CD14-positive monocyte (primary cell): ENCODE measurements around the gene SLC35F1. TPM values are rescaled to one million over a fixed set of nuclear protein-coding genes. Genes with fewer than 3 reads are reported as not detected.

Experiments
- DNase-seq, 3 donors: peaks; one replicate each; pipeline ENCODE4 v3.0.0-alpha.2; 2011 to 2022
- H2AFZ ChIP-seq: 2 replicates; pipeline ENCODE4 v1.6.0; 2012; ENCODE audit warnings: mild to moderate bottlenecking, low read depth, low read length, inconsistent platforms; ENCODE audit not compliant: insufficient read depth, poor library complexity, severe bottlenecking
- H3K27ac ChIP-seq, 2 donors: 1 replicate in 1 of 2; 2 replicates in 1 of 2; pipeline ENCODE4 v1.5.1; 2012 to 2013; ENCODE audit warnings: low read length in 2 of 2, control low read depth in 1 of 2, inconsistent platforms in 1 of 2, low read depth in 1 of 2, mild to moderate bottlenecking in 1 of 2
- H3K27me3 ChIP-seq, 2 donors: one replicate each; pipeline versions ENCODE4 v1.6.0 to v1.6.1; 2011 to 2013; ENCODE audit warnings: low read length in 2 of 2; ENCODE audit not compliant: control insufficient read depth in 2 of 2, insufficient read depth in 2 of 2
- H3K36me3 ChIP-seq, 2 donors: replicated peaks in 1 of 2; 1 replicate in 1 of 2; 2 replicates in 1 of 2; pipeline versions ENCODE4 v1.5.1 to v1.6.1; 2012 to 2013; ENCODE audit warnings: low read length in 2 of 2, control low read depth in 1 of 2, inconsistent platforms in 1 of 2, mild to moderate bottlenecking in 1 of 2; ENCODE audit not compliant: insufficient read depth in 2 of 2, control insufficient read depth in 1 of 2
- H3K4me1 ChIP-seq, 2 donors: 1 replicate in 1 of 2; 2 replicates in 1 of 2; pipeline versions ENCODE4 v1.5.1 to v1.6.1; 2012 to 2013; ENCODE audit warnings: low read length in 2 of 2, control low read depth in 1 of 2, inconsistent platforms in 1 of 2, mild to moderate bottlenecking in 1 of 2, moderate library complexity in 1 of 2; ENCODE audit not compliant: insufficient read depth in 2 of 2, control insufficient read depth in 1 of 2
- H3K4me2 ChIP-seq: replicated peaks from 2 replicates; pipeline ENCODE3; 2012; ENCODE audit warnings: low read length, moderate library complexity, mild to moderate bottlenecking; ENCODE audit not compliant: poor library complexity, severe bottlenecking; ENCODE audit errors: extremely low read depth
- H3K4me3 ChIP-seq, 3 experiments: fragments of 200-600 bp in 1 of 3; sonication (generic) in 1 of 3; replicated peaks in 1 of 3; 1 replicate in 2 of 3; 2 replicates in 1 of 3; pipeline ENCODE4 v1.5.1; 2011 to 2013; ENCODE audit warnings: low read length in 3 of 3, mild to moderate bottlenecking in 3 of 3, control low read depth in 2 of 3, low read depth in 2 of 3, inconsistent platforms in 1 of 3, moderate library complexity in 1 of 3
- H3K79me2 ChIP-seq: 2 replicates; pipeline ENCODE4 v1.6.0; 2012; ENCODE audit warnings: mild to moderate bottlenecking, control low read depth, inconsistent platforms, low read length, moderate library complexity; ENCODE audit not compliant: insufficient read depth
- H3K9ac ChIP-seq: 2 replicates; pipeline ENCODE4 v1.6.0; 2017; ENCODE audit warnings: low read length, mild to moderate bottlenecking; ENCODE audit not compliant: insufficient read depth, poor library complexity, severe bottlenecking
- H3K9me3 ChIP-seq, 2 donors: replicated peaks in 1 of 2; 1 replicate in 1 of 2; 2 replicates in 1 of 2; pipeline versions ENCODE4 v1.5.1 to v1.6.1; 2012 to 2013; ENCODE audit warnings: low read length in 2 of 2, control low read depth in 1 of 2; ENCODE audit not compliant: control insufficient read depth in 1 of 2, insufficient read depth in 1 of 2
- H4K20me1 ChIP-seq: 2 replicates; pipeline ENCODE4 v1.6.0; 2012; ENCODE audit warnings: mild to moderate bottlenecking, low read length, control low read depth, moderate library complexity; ENCODE audit not compliant: insufficient read depth
- H3K27ac Mint-ChIP-seq, 7 donors: one replicate each; pipeline ENCODE4 v1.8.0; 2020; ENCODE audit warnings: mild to moderate bottlenecking in 7 of 7, mixed read lengths in 7 of 7, moderate library complexity in 6 of 7, inconsistent platforms in 2 of 7
- H3K27me3 Mint-ChIP-seq, 3 donors: one replicate each; pipeline ENCODE4 v1.8.0; 2021 to 2022; ENCODE audit warnings: low read depth in 3 of 3, mild to moderate bottlenecking in 3 of 3, mixed read lengths in 3 of 3, moderate library complexity in 3 of 3, inconsistent platforms in 1 of 3
- H3K36me3 Mint-ChIP-seq, 2 donors: one replicate each; pipeline ENCODE4 v1.8.0; 2020; ENCODE audit warnings: mixed read lengths in 2 of 2, inconsistent platforms in 1 of 2, mild to moderate bottlenecking in 1 of 2
- H3K4me1 Mint-ChIP-seq: one replicate; pipeline ENCODE4 v1.8.0; 2020; ENCODE audit warnings: mild to moderate bottlenecking, mixed read lengths
- H3K4me3 Mint-ChIP-seq, 2 donors: one replicate each; pipeline ENCODE4 v1.8.0; 2020; ENCODE audit warnings: mild to moderate bottlenecking in 2 of 2, mixed read lengths in 2 of 2, moderate library complexity in 1 of 2
- H3K9me3 Mint-ChIP-seq, 7 donors: one replicate each; pipeline ENCODE4 v1.8.0; 2020 to 2022; ENCODE audit warnings: mixed read lengths in 7 of 7, mild to moderate bottlenecking in 6 of 7, moderate library complexity in 6 of 7, inconsistent platforms in 2 of 7
- CTCF ChIP-seq: fragments of 200-600 bp; IDR thresholded peaks from one replicate; pipeline ENCODE4 v1.8.0; 2022; ENCODE audit warnings: antibody characterized with exemption, mild to moderate bottlenecking
- whole genome bisulfite sequencing: methylation state at CpG from one replicate; pipeline ENCODE4 v1.1.5; 2013; ENCODE audit warnings: missing lambda C conversion rate; ENCODE audit not compliant: insufficient coverage; 5-methylcytosine and 5-hydroxymethylcytosine counted together
- intact Hi-C, 2 donors: fragments of 100-400 bp; cut with micrococcal nuclease; formaldehyde crosslinking; loops; one replicate each; pipeline versions ENCODE4 v1.15.0 to v1.15.1; 2023
- polyA plus RNA-seq, 3 donors: library from polyadenylated mRNA; depleted of rRNA in 1 of 3; unstranded in 2 of 3; stranded (reverse) in 1 of 3; fragments of 300-500 nt in 2 of 3; fragments of >200 nt in 1 of 3; fragmentation: Illumina TruSeq in 2 of 3; gene quantifications; 1 replicate in 2 of 3; 2 replicates in 1 of 3; pipeline ENCODE4 v1.2.3, GENCODE V29; 2012 to 2021

Gene SLC35F1
- polyA plus RNA-seq, 3 donors: not detected

- Mint-ChIP-seq H3K4me3 (no peak overlapping the region), H3K36me3 (no peaks in the 10 kb centered on the region), H3K27me3 (peaks cover 2 to 5% (median 3%) of the 10 kb centered on the region in 3 donors), H3K27ac (no peak overlapping the region), H3K4me1 (no peaks in the 10 kb centered on the region), H3K9me3 (peaks cover 0 to 3% (median 0%) of the 10 kb centered on the region in 7 donors)
- no peaks in the 10 kb centered on the region for H4K20me1 ChIP-seq
- intact Hi-C loops: no loop called here
- H3K27ac ChIP-seq: no peak overlapping the region
- H3K9me3 ChIP-seq: no peaks in the 10 kb centered on the region
- H3K4me1 ChIP-seq: no peaks in the 10 kb centered on the region
- DNase-seq: no peak
- H3K79me2 ChIP-seq: no peaks in the 10 kb centered on the region
- no peak overlapping the region for H3K4me2 ChIP-seq
- 53% methylated on average over 2 of the region's 4 CpGs for whole genome bisulfite sequencing
- H3K27me3 ChIP-seq: peaks cover 13 to 21% of the 10 kb centered on the region in 2 donors
- no peaks in the 10 kb centered on the region for H3K36me3 ChIP-seq
- H3K9ac ChIP-seq: no peak overlapping the region
- TF ChIP-seq CTCF: no peak
- no peak overlapping the region for H3K4me3 ChIP-seq
- H2AFZ ChIP-seq: no peak overlapping the region
Observed at GRCh38 chr6:117915846-117916245, 8.8 kb downstream of the SLC35F1 start.

- Mint-ChIP-seq H3K4me3 (no peak overlapping the region), H3K4me1 (no peaks in the 10 kb centered on the region), H3K36me3 (no peaks in the 10 kb centered on the region), H3K9me3 (peaks cover 0 to 3% (median 0%) of the 10 kb centered on the region in 7 donors), H3K27ac (no peak overlapping the region), H3K27me3 (peaks cover 5 to 6% (median 5%) of the 10 kb centered on the region in 3 donors)
- Histone ChIP-seq H3K4me3 (no peak overlapping the region), H3K4me2 (no peak overlapping the region), H3K9me3 (no peaks in the 10 kb centered on the region), H4K20me1 (no peaks in the 10 kb centered on the region), H3K4me1 (no peaks in the 10 kb centered on the region), H3K27ac (no peak overlapping the region), H3K36me3 (no peaks in the 10 kb centered on the region), H3K79me2 (no peaks in the 10 kb centered on the region), H3K9ac (no peak overlapping the region), H2AFZ (no peak overlapping the region), H3K27me3 (peaks cover 13 to 21% of the 10 kb centered on the region in 2 donors)
- no peak for DNase-seq
- WGBS: no CpG with 5 or more reads among the region's 1 CpG
- TF ChIP-seq CTCF: no peak
- intact Hi-C loops: no loop called here
Observed at GRCh38 chr6:117916483-117916882, 9.4 kb downstream of the SLC35F1 start.
